IMR-90 (cell line): Measurements from ENCODE around the gene THADA. TPM values are rescaled to one million over a fixed set of nuclear protein-coding genes. Genes with fewer than 3 reads are reported as not detected.

Experiments
- ATAC-seq: fragments of 200-7000 bp; cut with Tn5 transposase; 2 replicates; pipeline ENCODE4 v1.9.1; 2020; ENCODE audit warnings: low read depth, mild to moderate bottlenecking, moderate library complexity
- BruUV-seq: library from RNA; stranded (reverse); fragments of 400-500 nt; replicated peaks from 2 replicates; lab custom pipeline; 2021; lab: Mats Ljungman, UMichigan
- CTCF ChIA-PET: fragments of 300-600 bp; formaldehyde crosslinking; extraction: SDS; loops from one replicate; lab custom pipeline; 2021; ENCODE audit warnings: antibody characterized with exemption; lab: Yijun Ruan, JAX
- POLR2A ChIA-PET: fragments of 300-600 bp; sonication (Branson Sonifier 250); formaldehyde crosslinking; loops from one replicate; lab custom pipeline; 2022; ENCODE audit warnings: antibody characterized with exemption; ENCODE audit not compliant: unreplicated experiment; lab: Charles Lee
- DNase-seq: peaks from one replicate; pipeline ENCODE4 v3.0.0; 2013
- H2AFZ ChIP-seq: replicated peaks from 2 replicates; pipeline ENCODE3; 2013; ENCODE audit warnings: low read length, mild to moderate bottlenecking; ENCODE audit not compliant: poor library complexity
- H2AK5ac ChIP-seq: 2 replicates; pipeline ENCODE4 v1.6.1; 2013; ENCODE audit warnings: low read depth, low read length, inconsistent platforms
- H2AK9ac ChIP-seq: replicated peaks from 2 replicates; pipeline ENCODE3; 2013; ENCODE audit warnings: mild to moderate bottlenecking, low read depth, low read length, moderate library complexity; ENCODE audit not compliant: poor library complexity
- H2BK120ac ChIP-seq: 2 replicates; pipeline ENCODE4 v1.6.1; 2013; ENCODE audit warnings: low read depth, low read length, inconsistent platforms
- H2BK15ac ChIP-seq: 3 replicates; pipeline ENCODE4 v1.6.1; 2013; ENCODE audit warnings: low read depth, low read length, inconsistent platforms
- H2BK20ac ChIP-seq: 2 replicates; pipeline ENCODE4 v1.6.1; 2013; ENCODE audit warnings: low read depth, mild to moderate bottlenecking, inconsistent platforms, low read length, moderate library complexity
- H2BK5ac ChIP-seq: 2 replicates; pipeline ENCODE4 v1.6.1; 2013; ENCODE audit warnings: mild to moderate bottlenecking, low read depth, low read length, inconsistent platforms; ENCODE audit not compliant: poor library complexity, severe bottlenecking
- H3K14ac ChIP-seq: replicated peaks from 2 replicates; pipeline ENCODE4 v1.6.1; 2013; ENCODE audit warnings: low read depth, low read length, inconsistent platforms
- H3K18ac ChIP-seq: 2 replicates; pipeline ENCODE4 v1.6.1; 2013; ENCODE audit warnings: low read depth, low read length, control low read depth
- H3K23ac ChIP-seq: 2 replicates; pipeline ENCODE4 v1.6.1; 2013; ENCODE audit warnings: low read depth, low read length, inconsistent platforms
- H3K27ac ChIP-seq: 2 replicates; pipeline ENCODE4 v1.5.1; 2013; ENCODE audit warnings: mild to moderate bottlenecking, control low read depth, low read length; ENCODE audit not compliant: insufficient read depth
- H3K27me3 ChIP-seq: 2 replicates; pipeline ENCODE4 v1.6.1; 2013; ENCODE audit warnings: low read length; ENCODE audit not compliant: control insufficient read depth, insufficient read depth
- H3K36me3 ChIP-seq: 2 replicates; pipeline ENCODE4 v1.6.1; 2013; ENCODE audit warnings: low read length, mixed read lengths; ENCODE audit not compliant: control insufficient read depth, insufficient read depth
- H3K4ac ChIP-seq: 2 replicates; pipeline ENCODE4 v1.6.1; 2013; ENCODE audit warnings: low read depth, low read length, inconsistent platforms
- H3K4me1 ChIP-seq: 2 replicates; pipeline ENCODE4 v1.6.1; 2013; ENCODE audit warnings: low read length, mixed read lengths; ENCODE audit not compliant: control insufficient read depth, insufficient read depth
- H3K4me2 ChIP-seq: 2 replicates; pipeline ENCODE4 v1.6.1; 2013; ENCODE audit warnings: low read depth, mild to moderate bottlenecking, control low read depth, low read length, moderate library complexity
- H3K4me3 ChIP-seq: 2 replicates; pipeline ENCODE4 v1.5.1; 2013; ENCODE audit warnings: low read depth, mild to moderate bottlenecking, control low read depth, low read length, moderate library complexity; ENCODE audit not compliant: insufficient read depth
- H3K56ac ChIP-seq: 2 replicates; pipeline ENCODE4 v1.6.1; 2013; ENCODE audit warnings: low read length, inconsistent platforms; ENCODE audit not compliant: insufficient read depth; ENCODE audit errors: extremely low read depth
- H3K79me1 ChIP-seq, 2 experiments: 2 replicates each; pipeline ENCODE4 v1.6.1; 2013; ENCODE audit warnings: low read length in 2 of 2, inconsistent platforms in 1 of 2, low read depth in 1 of 2
- H3K9ac ChIP-seq: 2 replicates; pipeline ENCODE4 v1.6.1; 2013; ENCODE audit warnings: low read depth, low read length, control low read depth
- H3K9me1 ChIP-seq: 2 replicates; pipeline ENCODE4 v1.6.1; 2013; ENCODE audit warnings: low read length, inconsistent platforms; ENCODE audit not compliant: insufficient read depth
- H3K9me3 ChIP-seq: 2 replicates; pipeline ENCODE4 v1.6.1; 2013; ENCODE audit warnings: low read length; ENCODE audit not compliant: control insufficient read depth, insufficient read depth
- H4K20me1 ChIP-seq: 2 replicates; pipeline ENCODE4 v1.6.1; 2013; ENCODE audit warnings: low read length, inconsistent platforms; ENCODE audit not compliant: insufficient read depth
- H4K5ac ChIP-seq: 2 replicates; pipeline ENCODE4 v1.6.1; 2013; ENCODE audit warnings: mild to moderate bottlenecking, low read depth, low read length, control low read depth
- H4K8ac ChIP-seq, 2 experiments: 2 replicates each; pipeline ENCODE4 v1.6.1; 2013; ENCODE audit warnings: low read depth in 2 of 2, low read length in 2 of 2, control low read depth in 1 of 2, inconsistent platforms in 1 of 2
- H4K91ac ChIP-seq: 2 replicates; pipeline ENCODE4 v1.6.1; 2013; ENCODE audit warnings: low read depth, low read length, inconsistent platforms; ENCODE audit not compliant: insufficient read depth
- BHLHE40 ChIP-seq: fragments of 150-350 bp; IDR thresholded peaks from 2 replicates; pipeline ENCODE4 v1.6.1; 2016; ENCODE audit warnings: mild to moderate bottlenecking, low read depth, low read length
- CEBPB ChIP-seq: IDR thresholded peaks from 2 replicates; pipeline ENCODE4 v1.6.1; 2012; ENCODE audit warnings: low read depth, low read length, improper control_type of control experiment
- CHD1 ChIP-seq: IDR thresholded peaks from 2 replicates; pipeline ENCODE4 v1.6.1; 2012; ENCODE audit warnings: low read depth, low read length, improper control_type of control experiment
- FOS ChIP-seq: fragments of 150-350 bp; IDR thresholded peaks from 2 replicates; pipeline ENCODE4 v1.6.1; 2016; ENCODE audit warnings: low read depth, low read length
- MAFK ChIP-seq: IDR thresholded peaks from 2 replicates; pipeline ENCODE4 v1.6.1; 2012; ENCODE audit warnings: low read depth, low read length, improper control_type of control experiment
- MAZ ChIP-seq: IDR thresholded peaks from 2 replicates; pipeline ENCODE4 v1.6.1; 2012; ENCODE audit warnings: low read depth, mild to moderate bottlenecking, low read length, improper control_type of control experiment, moderate library complexity, borderline replicate concordance
- MXI1 ChIP-seq: IDR thresholded peaks from 2 replicates; pipeline ENCODE4 v1.6.1; 2012; ENCODE audit warnings: low read depth, mild to moderate bottlenecking, low read length, moderate library complexity, borderline replicate concordance
- NFE2L2 ChIP-seq: fragments of 150-350 bp; IDR thresholded peaks from 2 replicates; pipeline ENCODE4 v1.6.1; 2016; ENCODE audit warnings: low read depth, mild to moderate bottlenecking, low read length
- RAD21 ChIP-seq: IDR thresholded peaks from 2 replicates; pipeline ENCODE4 v1.6.1; 2012; ENCODE audit warnings: low read length, improper control_type of control experiment
- RCOR1 ChIP-seq: IDR thresholded peaks from 2 replicates; pipeline ENCODE4 v1.6.1; 2012; ENCODE audit warnings: mild to moderate bottlenecking, low read length, improper control_type of control experiment; ENCODE audit not compliant: insufficient replicate concordance
- RFX5 ChIP-seq: IDR thresholded peaks from 2 replicates; pipeline ENCODE4 v1.8.0; 2012; ENCODE audit warnings: low read depth, mild to moderate bottlenecking, low read length, moderate library complexity
- SMC3 ChIP-seq: fragments of 150-350 bp; IDR thresholded peaks from 2 replicates; pipeline ENCODE4 v1.6.1; 2016; ENCODE audit warnings: low read depth, mild to moderate bottlenecking, antibody characterized with exemption, low read length, moderate library complexity
- WGBS, 2 experiments: methylation state at CpG; one replicate each; pipeline versions ENCODE4 v1.1.5 to v1.1.7; 2013; ENCODE audit warnings: missing lambda C conversion rate in 2 of 2; ENCODE audit not compliant: insufficient read length in 1 of 2; ENCODE audit errors: extremely low coverage in 2 of 2; 5-methylcytosine and 5-hydroxymethylcytosine counted together
- dilution Hi-C: fragments of 300-500 bp; cut with HindIII; formaldehyde crosslinking; loops from one replicate; pipeline ENCODE4 v1.14.3; 2018; ENCODE audit warnings: low sequenced_read_pairs; ENCODE audit not compliant: unreplicated experiment
- in situ Hi-C: fragments of 300-500 bp; cut with MboI; formaldehyde crosslinking; loops from 3 replicates; pipeline ENCODE4 v1.14.3; 2019; ENCODE audit warnings: low sequenced_read_pairs, inconsistent platforms, mixed read lengths
- intact Hi-C: fragments of 100-400 bp; cut with micrococcal nuclease; formaldehyde crosslinking; loops from 2 replicates; pipeline ENCODE4 v1.10.0; 2022
- polyA plus RNA-seq, 3 experiments: library from polyadenylated mRNA; depleted of rRNA; stranded (reverse); fragments of >200 nt; gene quantifications; 2 replicates each; pipeline ENCODE4 v1.2.3, GENCODE V29; 2012; ENCODE audit warnings: low replicate concordance in 1 of 3
- total RNA-seq: library from RNA; depleted of rRNA; stranded (reverse); fragments of >200 nt; gene quantifications from 2 replicates; pipeline ENCODE4 v1.2.3, GENCODE V29; 2012
- TF ChIP-seq, protein P1 (sequence below): conservative IDR thresholded peaks from 2 replicates; pipeline ENCODE4 v1.5.1; 2012; ENCODE audit warnings: mild to moderate bottlenecking, low read depth, low read length, improper control_type of control experiment
- TF ChIP-seq, protein P2 (sequence below): fragments of 150-350 bp; IDR thresholded peaks from 2 replicates; pipeline ENCODE4 v1.6.1; 2016; ENCODE audit warnings: low read depth, mild to moderate bottlenecking, low read length, moderate library complexity, borderline replicate concordance
- TF ChIP-seq, protein P3 (sequence below): fragments of 150-350 bp; IDR thresholded peaks from 2 replicates; pipeline ENCODE4 v1.6.1; 2017; ENCODE audit warnings: mild to moderate bottlenecking, antibody characterized with exemption, low read length, low read depth

The THADA gene
- total and polyA plus RNA-seq, 2 of the 4 experiments (the other 2 are of a cell fraction), result 10.5 to 21.3 TPM

DNA sequence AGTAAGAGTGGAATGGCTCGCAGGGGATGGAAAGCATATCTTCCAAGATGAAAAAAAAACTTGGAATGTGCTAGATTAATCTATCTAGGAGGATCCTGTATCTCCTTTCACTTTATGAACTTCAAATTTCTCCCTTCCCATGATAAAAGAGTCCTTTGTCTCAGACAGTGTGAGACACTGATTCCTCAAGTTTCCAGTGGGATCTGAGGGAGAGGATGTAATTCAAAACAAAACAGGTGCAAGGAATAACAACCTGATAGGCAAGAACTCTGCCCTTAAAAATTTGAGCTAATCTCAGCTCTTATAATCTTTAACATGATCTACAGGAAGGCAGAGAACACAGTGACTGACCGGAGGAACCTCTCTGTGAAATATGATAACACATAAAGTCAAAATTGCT is 207.5 kb downstream of the THADA start:
- intact Hi-C loops, result no loop called here
- Histone ChIP-seq H2AK5ac (no peak overlapping the region), H2BK20ac (no peak overlapping the region), H3K56ac (no peak overlapping the region), H3K27ac (no peak overlapping the region), H2AK9ac (no peak overlapping the region), H4K91ac (no peak overlapping the region), H3K4me1 (peaks cover 13% of the 10 kb centered on the region), H4K20me1 (no peaks in the 10 kb centered on the region), H2BK5ac (no peak overlapping the region), H2BK120ac (no peak overlapping the region), H3K23ac (no peak overlapping the region), H3K4me2 (no peak overlapping the region), H3K79me1 (no peaks in the 10 kb centered on the region), H4K8ac (no peak overlapping the region), H3K18ac (no peak overlapping the region), H3K36me3 (no peaks in the 10 kb centered on the region), H3K4ac (no peak overlapping the region), H3K27me3 (no peaks in the 10 kb centered on the region), H3K9me3 (no peaks in the 10 kb centered on the region), H4K5ac (no peak overlapping the region), H3K14ac (no peak overlapping the region), H3K4me3 (no peak overlapping the region), H2BK15ac (no peak overlapping the region), H3K9me1 (peaks cover 8% of the 10 kb centered on the region; the same call in 1 of the 2 replicates), H3K9ac (no peak overlapping the region), H2AFZ (no peak overlapping the region)
- no TSS peak for BruUV-seq
- dilution Hi-C loops, result no loop called here
- in situ Hi-C loops, result no loop called here
- TF ChIP-seq CEBPB, result no peak
- no peak for TF ChIP-seq CHD1
- TF ChIP-seq SMC3, result no peak
- no peak for TF ChIP-seq NFE2L2
- TF ChIP-seq RCOR1, result no peak
- TF ChIP-seq MAZ, result no peak
- TF ChIP-seq, protein P1, sequence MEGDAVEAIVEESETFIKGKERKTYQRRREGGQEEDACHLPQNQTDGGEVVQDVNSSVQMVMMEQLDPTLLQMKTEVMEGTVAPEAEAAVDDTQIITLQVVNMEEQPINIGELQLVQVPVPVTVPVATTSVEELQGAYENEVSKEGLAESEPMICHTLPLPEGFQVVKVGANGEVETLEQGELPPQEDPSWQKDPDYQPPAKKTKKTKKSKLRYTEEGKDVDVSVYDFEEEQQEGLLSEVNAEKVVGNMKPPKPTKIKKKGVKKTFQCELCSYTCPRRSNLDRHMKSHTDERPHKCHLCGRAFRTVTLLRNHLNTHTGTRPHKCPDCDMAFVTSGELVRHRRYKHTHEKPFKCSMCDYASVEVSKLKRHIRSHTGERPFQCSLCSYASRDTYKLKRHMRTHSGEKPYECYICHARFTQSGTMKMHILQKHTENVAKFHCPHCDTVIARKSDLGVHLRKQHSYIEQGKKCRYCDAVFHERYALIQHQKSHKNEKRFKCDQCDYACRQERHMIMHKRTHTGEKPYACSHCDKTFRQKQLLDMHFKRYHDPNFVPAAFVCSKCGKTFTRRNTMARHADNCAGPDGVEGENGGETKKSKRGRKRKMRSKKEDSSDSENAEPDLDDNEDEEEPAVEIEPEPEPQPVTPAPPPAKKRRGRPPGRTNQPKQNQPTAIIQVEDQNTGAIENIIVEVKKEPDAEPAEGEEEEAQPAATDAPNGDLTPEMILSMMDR, result no peak
- TF ChIP-seq, protein P2, sequence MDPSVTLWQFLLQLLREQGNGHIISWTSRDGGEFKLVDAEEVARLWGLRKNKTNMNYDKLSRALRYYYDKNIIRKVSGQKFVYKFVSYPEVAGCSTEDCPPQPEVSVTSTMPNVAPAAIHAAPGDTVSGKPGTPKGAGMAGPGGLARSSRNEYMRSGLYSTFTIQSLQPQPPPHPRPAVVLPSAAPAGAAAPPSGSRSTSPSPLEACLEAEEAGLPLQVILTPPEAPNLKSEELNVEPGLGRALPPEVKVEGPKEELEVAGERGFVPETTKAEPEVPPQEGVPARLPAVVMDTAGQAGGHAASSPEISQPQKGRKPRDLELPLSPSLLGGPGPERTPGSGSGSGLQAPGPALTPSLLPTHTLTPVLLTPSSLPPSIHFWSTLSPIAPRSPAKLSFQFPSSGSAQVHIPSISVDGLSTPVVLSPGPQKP, result no peak
- no peak for TF ChIP-seq RFX5
- no peak for TF ChIP-seq MXI1
- TF ChIP-seq, protein P3, sequence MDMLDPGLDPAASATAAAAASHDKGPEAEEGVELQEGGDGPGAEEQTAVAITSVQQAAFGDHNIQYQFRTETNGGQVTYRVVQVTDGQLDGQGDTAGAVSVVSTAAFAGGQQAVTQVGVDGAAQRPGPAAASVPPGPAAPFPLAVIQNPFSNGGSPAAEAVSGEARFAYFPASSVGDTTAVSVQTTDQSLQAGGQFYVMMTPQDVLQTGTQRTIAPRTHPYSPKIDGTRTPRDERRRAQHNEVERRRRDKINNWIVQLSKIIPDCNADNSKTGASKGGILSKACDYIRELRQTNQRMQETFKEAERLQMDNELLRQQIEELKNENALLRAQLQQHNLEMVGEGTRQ, result no peak
- no peak for TF ChIP-seq FOS
- TF ChIP-seq BHLHE40, result no peak
- TF ChIP-seq RAD21, result no peak
- TF ChIP-seq MAFK, result no peak
- POLR2A ChIA-PET, result interaction anchor here (0.5 kb wide), 1 partner anchor 162 kb away, joined by 3 read pairs; the partner anchor contains the start of gene ZFP36L2
- ATAC-seq (no peak), DNase-seq (no peak)
- CTCF ChIA-PET, result no interaction called here
- WGBS, 2 experiments, result no CpG with 5 or more reads among the region's 2 CpGs
